Lower leg skin (tissue), 3 donors: ENCODE measurements around the gene NFE2L1.

Source experiments
- CTCF ChIP-seq, 3 donors: fragments of 450-650 bp; IDR thresholded peaks; one replicate each; pipeline ENCODE4 v1.5.1; 2016; ENCODE audit warnings: antibody characterized with exemption in 3 of 3, mild to moderate bottlenecking in 3 of 3, moderate library complexity in 2 of 3
- POLR2A ChIP-seq, 2 donors: fragments of 450-650 bp; IDR thresholded peaks; one replicate each; pipeline ENCODE4 v1.6.1; 2016 to 2017; ENCODE audit warnings: antibody characterized with exemption in 2 of 2, mild to moderate bottlenecking in 1 of 2, moderate library complexity in 1 of 2

- TF ChIP-seq POLR2A (IDR thresholded peaks at IDR 0.05) (no peak), CTCF (IDR thresholded peaks at IDR 0.05) (no peak)
These were observed 9.5 kb upstream of the NFE2L1 start for GRCh38 chr17:48038687-48039086.
